ENCODE measurements around the gene ZNF227. TPM values are rescaled to one million over a fixed set of nuclear protein-coding genes. Genes with fewer than 3 reads are reported as not detected.
"Not testable (repeated sequence)": the region's sequence is repeated elsewhere in the genome, so short reads cannot be mapped to it uniquely, and the experiment has no call there.

The ZNF227 gene
- total and polyA plus RNA-seq, 2 donors (not counting 1 experiment from before 2014, with no cell fraction given): 5.9 to 49.5 TPM

GRCh38 chr19:44253392-44253791 is 41.1 kb downstream of the ZNF227 start:
- H2AFZ ChIP-seq (ENCODE audit: insufficient read depth, low read depth, low read length, poor library complexity, severe bottlenecking); H3K27me3 ChIP-seq (replicated peaks in 1 of 4; ENCODE audit: control extremely low read depth in 1 of 4, control insufficient read depth in 3 of 4, insufficient read depth in 4 of 4, low read length in 3 of 4); H3K4me1 ChIP-seq (ENCODE audit: control insufficient read depth in 2 of 2, insufficient read depth in 2 of 2, low read length in 2 of 2); POLR2A ChIA-PET; H3K79me2 ChIP-seq (ENCODE audit: control insufficient read depth, insufficient read depth, low read length); H3K27ac Mint-ChIP-seq; H3K4me1 Mint-ChIP-seq; H3K4me3 Mint-ChIP-seq; H3K4me3 ChIP-seq (ENCODE audit: control extremely low read depth in 1 of 5, extremely low read depth in 1 of 5, insufficient read depth in 1 of 5, low read depth in 2 of 5, low read length in 4 of 5); intact Hi-C loops (cut with micrococcal nuclease); H3K4me2 ChIP-seq (replicated peaks; ENCODE audit: low read depth, low read length, poor library complexity, severe bottlenecking); H3K27me3 Mint-ChIP-seq; H3K36me3 ChIP-seq (replicated peaks in 1 of 2; ENCODE audit: control extremely low read depth in 1 of 2, control insufficient read depth in 1 of 2, extremely low read depth in 1 of 2, insufficient read depth in 2 of 2, low read length in 1 of 2); H3K9ac ChIP-seq (ENCODE audit: low read length); ATAC-seq (ENCODE audit: low read depth); H3K27ac ChIP-seq (ENCODE audit: low read length in 2 of 2); CTCF ChIA-PET; DNase-seq; H4K20me1 ChIP-seq (ENCODE audit: control insufficient read depth, insufficient read depth, low read length, poor library complexity, severe bottlenecking): not testable (repeated sequence)
- H3K9me3 ChIP-seq (ENCODE audit: control extremely low read depth in 1 of 3, control insufficient read depth in 2 of 3, insufficient read depth in 1 of 3, low read length in 2 of 3): peaks cover 16 to 55% (median 22%) of the 10 kb centered on the region in 3 donors
- peaks cover 26% of the 10 kb centered on the region for H3K9me3 Mint-ChIP-seq (ENCODE audit: insufficient read depth)
- 100% methylated on average over 1 of the region's 2 CpGs for WGBS (ENCODE audit: insufficient coverage)

- peaks cover 2% of the 10 kb centered on the region for H3K4me1 Mint-ChIP-seq
- POLR2A ChIA-PET: no interaction called here
- Histone ChIP-seq H3K27me3 (replicated peaks in 1 of 4; ENCODE audit: control extremely low read depth in 1 of 4, control insufficient read depth in 3 of 4, insufficient read depth in 4 of 4, low read length in 3 of 4) (no peaks in the 10 kb centered on the region), H3K4me3 (ENCODE audit: control extremely low read depth in 1 of 5, extremely low read depth in 1 of 5, insufficient read depth in 1 of 5, low read depth in 2 of 5, low read length in 4 of 5) (no peak overlapping the region), H3K79me2 (ENCODE audit: control insufficient read depth, insufficient read depth, low read length) (no peaks in the 10 kb centered on the region), H3K4me2 (replicated peaks; ENCODE audit: low read depth, low read length, poor library complexity, severe bottlenecking) (no peak overlapping the region), H3K4me1 (ENCODE audit: control insufficient read depth in 2 of 2, insufficient read depth in 2 of 2, low read length in 2 of 2) (peaks cover 0 to 3% of the 10 kb centered on the region in 2 donors), H3K27ac (ENCODE audit: low read length in 2 of 2) (no peak overlapping the region), H3K9me3 (ENCODE audit: control extremely low read depth in 1 of 3, control insufficient read depth in 2 of 3, insufficient read depth in 1 of 3, low read length in 2 of 3) (peaks cover 14 to 46% (median 18%) of the 10 kb centered on the region in 3 donors), H4K20me1 (ENCODE audit: control insufficient read depth, insufficient read depth, low read length, poor library complexity, severe bottlenecking) (no peaks in the 10 kb centered on the region), H3K36me3 (replicated peaks in 1 of 2; ENCODE audit: control extremely low read depth in 1 of 2, control insufficient read depth in 1 of 2, extremely low read depth in 1 of 2, insufficient read depth in 2 of 2, low read length in 1 of 2) (no peaks in the 10 kb centered on the region), H3K9ac (ENCODE audit: low read length) (no peak overlapping the region), H2AFZ (ENCODE audit: insufficient read depth, low read depth, low read length, poor library complexity, severe bottlenecking) (no peak overlapping the region)
- CTCF ChIA-PET: no interaction called here
- ATAC-seq (ENCODE audit: low read depth): no peak
- no CpG with 5 or more reads among the region's 2 CpGs for WGBS (ENCODE audit: insufficient coverage)
- TF ChIP-seq CTCF (IDR thresholded peaks at IDR 0.05) (no peak), EZH2 (IDR thresholded peaks at IDR 0.05; ENCODE audit: borderline replicate concordance, insufficient read depth, low read depth, low read length, poor library complexity, severe bottlenecking) (no peak)
- peaks cover 30% of the 10 kb centered on the region for H3K9me3 Mint-ChIP-seq (ENCODE audit: insufficient read depth)
- H3K27me3 Mint-ChIP-seq: no peaks in the 10 kb centered on the region
- H3K4me3 Mint-ChIP-seq: no peak overlapping the region
- DNase-seq: no peak
- no peak overlapping the region for H3K27ac Mint-ChIP-seq
- intact Hi-C loops (cut with micrococcal nuclease): no loop called here
Observed at GRCh38 chr19:44254496-44254895, 42.2 kb downstream of the ZNF227 start.
